Spleen (tissue), 7 donors: ENCODE data around the gene TTC28.

Source experiments
- CTCF ChIP-seq, 11 experiments: fragments of 200-600 bp in 7 of 11; fragments of 450-650 bp in 4 of 11; sonication (generic) in 4 of 11; IDR thresholded peaks in 8 of 11; conservative IDR thresholded peaks in 3 of 11; 1 replicate in 7 of 11; 2 replicates in 4 of 11; pipeline versions ENCODE4 v1.4.0 to v1.8.0; 2016 to 2021; ENCODE audit warnings: antibody characterized with exemption in 11 of 11, inconsistent platforms in 4 of 11, mild to moderate bottlenecking in 1 of 11
- POLR2A ChIP-seq, 3 donors: fragments of 450-650 bp; IDR thresholded peaks; one replicate each; pipeline ENCODE4 v1.5.1; 2017; ENCODE audit warnings: antibody characterized with exemption in 3 of 3, mild to moderate bottlenecking in 1 of 3
- POLR2AphosphoS5 ChIP-seq, 3 donors: sonication (generic); formaldehyde crosslinking; IDR thresholded peaks; one replicate each; pipeline ENCODE4 v1.5.1; 2017; ENCODE audit warnings: antibody characterized with exemption in 3 of 3
- donor health status: DM: no; HTN: no; CAD: no; lungs with moderate emphysema.
- donor health status: DM: no; HTN: no; CAD: no.
- donor health status: DM: no; HTN: no; CAD: no.

- TF ChIP-seq POLR2A (IDR thresholded peaks at IDR 0.05) (no peak), CTCF (IDR thresholded peaks at IDR 0.05 in 8 of 11, conservative IDR thresholded peaks at IDR 0.05 in 3 of 11) (no peak), POLR2AphosphoS5 (IDR thresholded peaks at IDR 0.05) (no peak)
Measured at GRCh38 chr22:27999876-28000275, 679.8 kb downstream of the TTC28 start.
